Renal pelvis (tissue), 4 donors: Measurements from ENCODE around the gene SNTG2. TPM values are rescaled to one million over a fixed set of nuclear protein-coding genes. Genes with fewer than 3 reads are reported as not detected.
A peak's percentile ranks its signal among the peaks of the same experiment; 100 is the strongest.

Experiments
- DNase-seq: peaks from one replicate; pipeline ENCODE4 v3.0.0-alpha.2; 2013
- polyA plus RNA-seq, 3 donors: library from polyadenylated mRNA; unstranded; fragments of 120-200 nt; gene quantifications; one replicate each; pipeline ENCODE4 v1.2.1, GENCODE V29; 2013; ENCODE audit not compliant: insufficient read length in 3 of 3

The SNTG2 gene
- polyA plus RNA-seq, 3 donors = 2.0 to 4.1 (median 3.7) TPM

DNA sequence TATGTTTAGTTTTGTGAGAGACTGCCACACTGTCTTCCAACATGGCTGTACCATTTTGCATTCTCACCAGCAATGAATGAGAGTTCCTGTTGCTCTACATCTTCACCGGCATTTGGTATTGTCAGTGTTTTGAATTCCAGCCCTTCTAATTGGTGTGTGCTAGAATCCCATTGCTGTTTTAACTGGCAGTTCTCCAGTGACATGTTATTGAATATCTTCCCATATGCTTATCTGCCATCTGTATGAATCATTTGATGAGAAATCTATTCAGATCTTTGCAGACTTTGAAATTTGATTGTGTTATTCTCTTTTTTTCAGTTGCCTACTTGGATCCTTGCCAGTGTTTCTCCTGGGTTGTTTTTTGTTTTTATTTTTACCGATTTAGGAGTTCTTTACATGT lies 99.0 kb downstream of the SNTG2 start:
- DNase-seq = no peak

DNA sequence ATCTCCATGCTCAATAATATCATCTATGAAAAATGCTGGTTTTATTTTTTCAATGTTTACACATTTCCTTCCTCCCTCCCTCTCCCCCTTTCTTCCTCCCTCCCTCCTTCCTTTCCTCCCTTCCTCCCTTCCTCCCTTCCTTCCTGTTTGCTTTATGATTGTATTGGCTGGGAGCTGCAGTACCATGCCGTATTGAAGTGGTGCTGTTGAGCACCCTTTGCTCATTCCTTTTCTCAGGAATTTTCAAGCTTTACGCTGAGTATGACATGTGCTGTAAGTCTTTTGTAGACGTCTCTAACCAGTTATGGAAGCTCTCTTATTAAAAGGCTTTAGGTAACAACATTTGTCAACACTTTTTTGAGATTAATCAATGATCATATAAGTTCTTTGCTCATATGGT lies 100.4 kb downstream of the SNTG2 start:
- no peak for DNase-seq

DNA sequence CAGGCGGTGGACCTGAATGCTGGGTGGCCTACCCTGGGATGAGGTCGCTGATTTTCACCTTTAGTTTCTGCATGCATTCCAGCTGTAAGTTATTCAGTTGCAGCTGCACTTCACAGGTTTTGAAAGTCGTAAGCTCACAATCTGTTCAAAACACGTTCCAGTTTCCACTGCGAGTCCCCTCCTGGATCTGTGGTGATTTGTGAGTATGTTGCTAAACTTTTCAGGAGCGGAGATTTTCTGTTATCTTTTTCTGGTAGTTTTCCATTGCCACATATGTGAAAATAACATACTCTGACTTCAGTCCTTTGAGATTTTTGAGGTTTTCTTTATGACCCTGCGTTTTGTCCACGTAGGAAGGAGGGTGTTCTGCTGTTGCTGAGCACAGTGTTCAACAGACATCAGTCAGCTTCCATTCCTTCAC lies 102.1 kb downstream of the SNTG2 start:
- peak; percentile 56 for DNase-seq

DNA sequence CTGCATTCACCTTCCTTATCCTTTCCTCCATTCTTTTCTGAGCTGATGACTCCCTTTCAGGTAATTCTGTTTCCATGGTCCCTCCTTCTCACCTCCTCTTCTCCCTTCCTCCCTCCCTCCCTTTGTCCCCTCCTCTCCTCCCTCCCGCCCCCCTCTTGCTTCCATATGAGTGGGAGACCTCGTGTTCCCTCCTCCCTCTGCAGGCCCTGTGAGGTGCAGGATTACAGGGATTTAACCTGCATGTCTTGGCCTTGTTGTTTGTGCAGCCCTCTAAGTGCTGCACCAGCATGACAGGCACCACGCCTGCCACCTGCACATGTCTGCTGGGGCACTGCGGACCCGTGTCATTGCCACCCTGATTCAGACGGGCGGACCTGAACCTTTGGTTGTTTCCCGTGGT lies 103.1 kb downstream of the SNTG2 start:
- no peak for DNase-seq

DNA sequence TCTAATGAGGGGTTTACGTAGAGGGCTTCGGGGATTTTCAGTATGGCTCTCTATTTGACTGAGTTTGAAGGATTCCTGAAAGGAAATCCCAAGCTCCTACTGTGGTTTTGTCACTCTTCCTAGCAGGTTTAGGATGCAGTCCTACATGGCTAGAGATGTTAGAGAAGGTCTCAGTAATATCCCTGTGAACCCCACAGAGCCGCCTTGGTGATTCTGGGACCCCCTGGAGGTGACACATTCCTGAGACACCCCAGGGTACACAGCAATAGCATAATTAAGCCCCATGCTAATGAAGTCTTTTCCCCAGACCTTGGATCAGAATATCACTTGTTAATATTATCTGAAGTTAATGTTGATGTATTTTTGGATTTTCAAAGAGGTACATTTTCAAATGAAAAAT lies 103.8 kb downstream of the SNTG2 start:
- no peak for DNase-seq

DNA sequence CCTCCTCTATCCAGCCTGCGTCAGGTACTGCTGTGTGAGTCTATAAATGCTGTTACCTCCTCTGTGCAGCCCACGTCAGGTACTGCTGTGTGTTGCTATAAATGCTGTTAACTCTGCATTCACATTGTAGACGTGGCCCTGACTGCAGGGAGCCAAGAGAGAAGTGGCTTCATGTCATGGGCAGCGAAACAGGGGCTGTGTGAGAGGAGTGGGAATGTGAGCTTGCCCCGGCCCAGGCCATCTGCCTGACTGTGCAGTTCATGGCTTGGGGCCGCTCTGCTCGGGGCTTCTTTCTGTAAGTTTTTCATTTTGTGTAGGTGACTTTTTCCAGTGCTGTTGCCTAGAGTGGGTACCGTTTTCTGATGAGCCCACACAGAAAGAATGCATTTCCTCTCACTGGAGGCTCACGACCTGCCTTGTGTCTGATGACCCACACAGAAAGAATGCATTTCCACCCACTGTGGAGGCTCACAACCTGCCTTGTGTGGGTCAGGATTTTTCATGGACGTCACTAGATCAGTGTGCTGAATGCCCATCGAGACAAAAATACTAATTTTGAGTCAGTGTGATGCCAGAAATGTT lies 104.5 kb downstream of the SNTG2 start:
- DNase-seq = no peak

DNA sequence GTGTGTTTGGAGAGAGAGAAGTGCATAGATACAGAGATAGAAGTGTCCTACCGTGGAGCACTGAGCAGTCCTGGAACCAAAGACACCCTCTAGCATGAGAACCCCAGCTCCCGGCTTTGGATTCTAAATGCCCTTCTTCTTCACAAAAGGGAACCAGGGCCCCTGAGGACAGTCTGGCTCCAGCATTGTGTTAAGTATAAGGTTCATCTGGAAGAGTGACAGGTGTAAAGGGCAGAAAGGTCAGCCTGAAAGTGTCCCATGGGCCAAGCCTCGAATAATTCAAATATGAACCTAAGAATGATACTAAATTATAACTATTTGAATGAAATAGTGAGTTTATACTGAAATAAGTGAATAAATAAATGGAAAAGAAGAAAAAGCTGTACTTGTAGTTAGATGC lies 109.7 kb downstream of the SNTG2 start:
- no peak for DNase-seq

DNA sequence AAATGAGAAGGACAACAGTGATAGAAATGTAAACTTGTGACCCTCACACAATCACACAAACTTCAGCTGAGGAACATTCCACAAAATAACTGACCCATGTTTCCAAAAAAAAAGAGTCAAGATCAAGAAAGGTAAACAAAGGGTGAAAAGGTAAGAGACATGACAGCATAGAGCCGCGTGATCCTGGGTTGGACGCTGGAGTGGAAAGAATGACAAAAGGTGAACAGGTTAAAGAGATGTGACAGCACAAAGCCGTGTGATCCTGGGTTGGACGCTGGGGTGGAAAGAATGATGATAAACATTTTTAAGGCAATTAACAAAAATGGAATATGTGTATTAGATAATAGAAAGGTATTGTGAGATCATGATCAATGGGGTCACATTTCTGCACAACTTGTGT lies 110.3 kb downstream of the SNTG2 start:
- no peak for DNase-seq

DNA sequence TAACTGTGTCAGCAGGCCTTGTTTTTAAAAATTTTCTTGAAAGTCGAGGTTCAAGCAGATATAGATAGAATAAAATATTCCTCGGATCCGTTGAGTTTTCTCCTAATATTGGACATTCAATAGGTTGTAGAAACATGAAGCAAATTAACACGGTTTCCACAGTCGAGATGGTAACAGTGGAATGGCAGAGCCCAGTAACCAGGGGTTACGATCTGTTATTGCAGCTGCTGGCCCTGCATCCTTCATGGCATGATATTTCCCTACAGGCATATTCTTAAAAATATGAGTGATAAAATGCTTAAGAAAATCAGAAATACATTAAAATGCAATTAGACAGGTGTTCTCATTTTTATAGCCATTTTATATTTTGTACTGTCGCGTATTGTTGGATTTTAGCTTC lies 117.6 kb downstream of the SNTG2 start:
- no peak for DNase-seq

DNA sequence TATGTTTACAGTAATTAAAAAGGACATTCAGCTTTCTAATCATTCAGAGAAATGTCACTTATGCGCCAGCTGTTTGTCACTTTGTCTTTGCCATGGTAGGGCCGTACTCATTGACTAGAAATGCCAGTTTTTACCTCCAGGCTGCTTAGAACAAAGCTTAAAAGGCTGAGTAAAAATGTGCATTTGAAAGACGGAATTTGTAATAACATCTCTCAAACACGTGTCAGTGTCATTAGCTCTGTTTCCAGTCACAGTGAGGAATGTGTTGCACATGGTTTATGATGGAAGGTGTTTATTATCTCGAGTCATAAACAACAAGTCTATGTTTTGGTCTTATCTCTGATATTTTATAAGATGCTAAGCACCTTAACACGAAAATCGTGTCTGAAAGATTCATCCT lies 118.2 kb downstream of the SNTG2 start:
- no peak for DNase-seq

DNA sequence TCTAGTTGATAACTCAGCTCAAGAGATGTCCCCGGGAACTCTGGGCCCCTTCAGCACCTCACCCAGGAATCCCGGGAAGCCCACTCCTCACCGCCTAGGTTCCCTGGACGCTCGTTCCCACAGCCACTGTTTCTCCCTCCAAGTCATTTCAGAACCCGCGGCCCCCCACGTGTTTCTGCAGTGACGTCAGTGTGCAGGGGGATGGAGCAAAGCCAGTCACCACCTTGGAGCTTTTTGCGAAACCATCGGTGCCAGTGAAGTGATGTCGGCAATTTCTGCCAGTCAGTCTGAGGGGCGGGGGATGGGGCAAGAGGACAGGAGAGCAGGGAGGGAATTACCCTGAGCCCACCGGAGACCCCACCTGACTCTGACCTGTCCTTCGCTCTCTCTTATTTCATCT lies 119.2 kb downstream of the SNTG2 start:
- DNase-seq = no peak

DNA sequence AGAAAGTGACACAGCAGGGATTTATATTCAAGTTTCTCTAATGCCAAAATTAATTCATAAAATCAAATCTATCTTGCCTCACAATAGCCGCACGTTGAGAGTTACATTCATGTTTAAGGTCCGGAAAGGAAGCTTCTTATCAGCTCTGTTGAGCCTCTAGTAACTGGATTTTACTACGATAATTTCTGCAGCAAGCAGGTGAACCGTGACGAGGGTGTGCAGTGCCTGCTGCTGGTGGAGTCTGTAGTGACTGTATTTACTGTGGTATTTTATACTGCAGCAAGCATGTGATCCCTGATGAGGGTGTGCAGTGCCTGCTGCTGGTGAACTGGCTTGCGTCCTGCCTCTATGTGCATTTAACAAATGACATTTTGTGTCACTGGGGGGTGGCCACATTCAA lies 120.0 kb downstream of the SNTG2 start:
- DNase-seq = no peak

DNA sequence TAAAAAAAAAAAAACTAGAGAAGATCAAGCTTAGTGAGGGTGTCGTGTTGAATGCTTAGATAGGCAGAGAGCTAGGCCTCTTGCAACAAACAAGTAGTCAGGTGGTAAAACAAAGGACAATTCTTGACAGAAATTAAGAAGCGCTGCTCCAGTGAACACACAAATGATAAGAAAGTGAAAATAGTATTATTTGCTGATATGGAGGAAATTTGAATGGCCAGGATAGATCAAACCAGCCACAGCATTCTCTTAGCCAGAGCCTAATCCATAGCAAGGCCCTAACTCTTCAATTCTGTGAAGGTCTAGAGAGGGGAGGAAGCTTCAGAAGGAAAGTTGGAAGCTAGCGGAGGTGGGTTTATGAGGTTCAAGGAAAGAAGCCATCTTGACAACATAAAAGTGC lies 121.0 kb downstream of the SNTG2 start:
- DNase-seq = no peak

DNA sequence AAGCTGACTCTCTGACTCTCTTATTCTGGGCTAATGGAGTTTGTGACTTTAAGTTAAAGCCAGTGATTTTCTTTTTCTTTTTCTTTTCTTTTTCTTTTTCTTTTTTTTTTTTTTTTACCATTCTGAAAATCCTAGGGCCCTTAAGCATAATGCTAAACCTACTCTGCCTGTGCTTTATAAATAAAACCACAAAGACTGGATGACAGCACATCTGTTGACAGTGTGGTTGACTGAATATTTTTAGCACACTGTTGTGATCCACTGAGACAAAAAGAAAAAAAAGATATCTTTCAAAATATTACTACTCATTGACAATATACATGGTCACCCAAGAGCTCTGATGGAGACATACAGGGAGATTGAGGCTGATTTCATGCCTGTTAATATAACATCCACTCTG lies 121.6 kb downstream of the SNTG2 start:
- DNase-seq = no peak

DNA sequence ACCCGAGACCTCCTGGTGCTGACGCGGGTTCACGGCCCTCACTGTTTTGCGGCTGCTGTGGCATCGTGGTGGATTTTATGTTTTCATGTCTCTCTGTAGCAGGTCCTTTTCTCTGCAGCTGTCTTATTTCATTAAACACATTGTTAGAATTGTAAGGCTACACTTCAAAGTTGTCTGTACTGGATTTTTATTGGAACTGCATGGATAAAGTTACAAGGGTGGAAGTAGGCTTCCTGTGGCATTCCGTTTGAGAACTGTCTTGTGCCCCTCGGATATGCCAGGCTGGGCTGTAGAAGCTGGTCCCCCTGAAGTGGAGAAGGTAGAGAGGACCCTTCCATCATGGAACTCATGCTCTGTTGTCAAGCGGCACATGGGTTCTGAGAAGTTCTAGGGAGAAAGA lies 127.3 kb downstream of the SNTG2 start:
- no peak for DNase-seq

DNA sequence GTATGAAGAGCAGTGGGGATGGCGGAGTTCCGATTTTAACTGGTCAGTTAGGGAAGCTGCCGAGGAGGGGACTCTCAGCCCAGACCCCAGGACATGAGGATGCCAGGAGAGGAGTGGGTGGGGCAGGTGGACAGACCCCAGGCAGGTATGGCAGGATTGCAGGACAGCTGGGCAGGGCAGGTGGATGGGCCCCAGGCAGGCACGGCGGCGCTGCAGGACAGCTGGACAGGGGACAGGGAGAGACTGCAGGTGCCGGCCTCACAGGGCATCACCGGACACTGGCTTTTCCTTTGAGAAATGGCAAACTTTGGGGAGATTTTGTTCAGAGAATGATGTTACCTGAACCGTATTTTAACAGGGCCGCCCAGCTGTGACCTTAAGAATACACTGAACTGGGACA lies 127.7 kb downstream of the SNTG2 start:
- no peak for DNase-seq

DNA sequence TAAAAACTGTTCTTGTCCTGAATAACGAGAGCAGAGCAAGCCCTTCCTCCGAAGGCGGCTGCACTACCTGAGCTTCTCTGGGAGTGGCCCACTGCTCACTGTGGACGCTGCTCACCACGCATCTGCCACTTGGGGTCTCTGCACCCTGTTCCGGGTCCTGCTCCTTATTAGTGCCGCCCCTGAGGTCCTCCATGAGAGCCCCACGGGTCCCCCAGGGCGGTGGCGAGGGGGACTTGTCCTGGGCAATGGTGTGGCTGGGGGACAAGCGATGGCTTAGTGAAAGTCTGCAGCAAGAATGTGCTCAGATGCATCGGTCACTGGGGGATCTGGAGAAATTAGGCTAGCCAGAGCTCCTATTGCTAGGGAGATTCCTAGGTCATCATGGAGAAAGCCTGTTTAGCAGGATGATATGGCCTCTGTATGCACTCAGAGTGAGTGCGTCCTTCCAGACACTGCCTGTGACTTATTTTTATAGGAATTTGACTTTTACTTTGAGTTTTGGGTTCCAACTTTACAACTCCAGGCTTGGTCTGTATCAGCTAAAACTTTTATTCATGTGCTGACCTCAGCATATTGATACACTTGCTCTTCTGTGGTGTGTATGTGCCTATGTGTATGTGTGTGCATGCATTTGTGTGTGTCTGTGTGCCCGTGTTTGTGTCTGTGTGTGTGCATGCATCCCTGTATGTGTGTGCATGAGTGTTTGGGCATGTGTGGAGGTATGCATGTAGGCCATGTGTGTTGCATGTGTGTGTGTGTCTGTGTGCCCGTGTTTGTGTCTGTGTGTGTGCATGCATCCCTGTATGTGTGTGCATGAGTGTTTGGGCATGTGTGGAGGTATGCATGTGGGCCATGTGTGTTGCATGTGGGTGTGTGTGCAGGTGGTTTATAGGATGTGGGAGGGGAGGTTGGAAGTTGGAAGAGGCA lies 129.5 kb downstream of the SNTG2 start:
- no peak for DNase-seq

DNA sequence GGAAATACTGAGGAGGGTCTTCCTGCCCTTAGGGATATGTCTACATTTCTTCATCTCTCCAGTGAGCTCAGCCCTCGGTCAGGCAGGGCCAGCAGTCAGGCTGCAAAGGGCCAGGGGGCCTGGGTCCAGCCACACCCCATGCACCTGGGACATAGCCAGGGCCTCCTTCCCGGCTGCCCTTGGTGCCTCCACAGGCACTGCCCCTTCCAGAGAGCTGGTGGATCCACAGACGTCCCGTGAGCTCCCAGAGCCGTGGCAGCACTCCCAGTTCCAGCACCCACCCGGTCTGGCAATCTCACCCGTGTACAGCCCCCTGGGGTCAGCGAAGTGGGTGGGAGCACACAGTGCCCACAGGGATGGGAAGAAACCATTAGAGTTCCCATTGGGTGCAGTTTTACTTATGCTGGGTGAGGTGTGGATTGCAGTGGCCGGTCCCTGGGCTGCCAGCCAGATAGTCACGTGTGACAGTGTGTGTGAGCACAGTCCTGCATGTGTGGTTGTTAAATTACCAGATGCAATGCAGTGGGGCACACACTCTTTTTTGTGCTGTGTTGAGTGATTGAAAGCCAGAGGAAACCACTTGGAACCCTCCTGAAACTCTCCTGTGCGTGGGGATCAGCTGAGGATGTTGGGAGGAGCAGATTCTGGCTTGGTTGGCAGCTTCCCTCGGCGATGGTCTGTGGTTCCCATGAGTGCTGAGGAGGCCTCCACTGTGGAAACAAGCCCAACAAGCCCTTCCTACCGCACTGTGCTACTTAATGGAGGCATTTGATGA lies 131.0 kb downstream of the SNTG2 start:
- no peak for DNase-seq

DNA sequence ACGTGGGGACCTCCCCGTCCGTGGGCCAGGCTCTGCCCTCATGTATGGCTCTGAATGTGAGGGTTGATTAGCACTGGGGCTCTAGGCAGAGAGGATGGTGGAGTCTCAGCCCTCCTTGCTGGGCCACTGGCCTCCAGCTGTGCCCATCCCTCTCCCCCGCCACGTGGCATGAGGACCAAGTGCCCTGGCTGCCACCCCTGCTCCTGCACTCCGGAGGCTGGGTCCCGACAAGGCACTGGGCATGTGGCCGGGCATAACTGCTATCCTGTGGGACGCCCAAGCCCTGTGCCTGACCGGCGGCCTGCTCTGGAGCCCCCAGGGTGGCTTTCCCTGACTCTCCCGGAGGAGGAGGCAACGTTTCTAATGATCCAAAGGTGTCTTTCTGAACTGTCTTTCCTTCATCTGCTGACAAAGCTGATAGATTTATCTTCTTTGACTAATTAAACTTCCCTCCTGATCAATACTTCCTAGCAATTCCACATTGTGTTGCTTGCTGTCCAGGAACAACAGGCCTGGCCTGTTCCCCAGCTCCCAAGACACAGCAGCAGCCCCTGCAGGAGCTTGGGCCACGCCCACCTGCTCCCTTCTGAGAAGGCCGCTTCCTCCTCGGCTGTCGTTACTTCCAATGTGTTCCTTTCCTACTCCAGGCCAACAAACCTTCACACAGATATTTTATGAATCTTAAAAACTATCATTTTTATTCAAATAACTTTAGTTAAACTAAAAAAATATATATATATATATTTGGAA lies 132.0 kb downstream of the SNTG2 start:
- no peak for DNase-seq

DNA sequence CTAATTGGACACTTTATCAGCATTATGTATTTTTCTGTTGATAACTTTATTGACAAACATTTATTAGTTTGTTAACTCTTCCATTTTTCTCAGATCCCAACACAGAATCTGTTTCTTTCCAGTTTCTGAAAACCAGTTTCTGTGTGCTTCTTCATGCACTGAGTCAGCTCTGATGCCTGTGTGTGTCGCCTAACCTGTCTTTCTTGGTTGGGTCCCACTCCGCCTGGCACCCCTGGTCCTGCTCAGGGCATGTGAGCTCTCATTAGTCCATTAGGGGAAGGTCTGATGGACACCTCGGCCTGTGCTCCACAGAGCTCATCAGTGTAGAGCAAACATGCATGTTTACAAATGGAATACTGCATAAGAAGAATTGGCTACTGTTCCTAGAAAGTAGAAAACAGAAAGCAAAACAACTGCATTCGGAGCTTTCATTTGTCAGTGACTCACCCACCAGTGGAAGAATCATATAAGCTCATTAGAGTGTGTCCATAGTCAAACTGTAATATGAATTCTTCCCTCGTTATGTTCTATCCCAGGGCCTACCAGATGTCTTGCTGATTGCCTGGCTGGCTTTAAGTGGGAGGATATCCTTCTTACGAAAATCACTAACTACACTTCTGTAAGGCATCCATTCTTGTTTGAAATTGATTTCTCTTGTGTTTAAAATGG lies 137.7 kb downstream of the SNTG2 start:
- DNase-seq = no peak

DNA sequence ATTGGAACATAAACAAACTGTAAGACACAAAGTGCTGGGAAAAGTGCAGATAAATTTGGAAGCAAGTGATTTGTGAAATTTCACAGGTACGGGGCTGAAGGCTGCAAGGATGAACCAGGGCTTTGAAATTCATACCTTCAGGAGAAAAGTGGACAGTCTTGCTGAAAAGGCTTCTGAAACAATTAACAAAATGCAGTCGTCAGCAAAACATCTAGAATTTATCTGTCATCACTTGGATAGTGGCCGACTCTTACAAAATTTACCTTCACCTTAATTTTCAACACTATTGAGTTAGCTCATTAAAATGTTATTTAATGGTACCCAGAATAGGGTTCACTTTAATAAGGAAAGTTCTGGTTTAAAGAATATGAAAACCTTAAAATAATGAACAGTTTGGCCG lies 138.3 kb downstream of the SNTG2 start:
- no peak for DNase-seq
